IPS-20b (cell line): ENCODE measurements around the gene IL37.

Experiments
- H3K27ac ChIP-seq: one replicate; pipeline ENCODE4 v1.5.1; 2013; ENCODE audit warnings: low read length
- H3K27me3 ChIP-seq: 2 replicates; pipeline ENCODE4 v1.6.1; 2013; ENCODE audit warnings: mild to moderate bottlenecking, low read length, inconsistent platforms; ENCODE audit not compliant: insufficient read depth
- H3K36me3 ChIP-seq: 2 replicates; pipeline ENCODE4 v1.6.1; 2013; ENCODE audit warnings: low read depth, mild to moderate bottlenecking, inconsistent platforms, low read length, moderate library complexity; ENCODE audit not compliant: insufficient read depth
- H3K4me1 ChIP-seq: 2 replicates; pipeline ENCODE4 v1.6.1; 2013; ENCODE audit warnings: mild to moderate bottlenecking, control low read depth, inconsistent platforms, low read length, moderate library complexity; ENCODE audit not compliant: insufficient read depth
- H3K4me3 ChIP-seq: 2 replicates; pipeline ENCODE4 v1.5.1; 2013; ENCODE audit warnings: mild to moderate bottlenecking, low read length, inconsistent platforms
- H3K9ac ChIP-seq: 2 replicates; pipeline ENCODE4 v1.6.1; 2013; ENCODE audit warnings: low read depth, mild to moderate bottlenecking, inconsistent platforms, low read length, moderate library complexity
- H3K9me3 ChIP-seq: 2 replicates; pipeline ENCODE4 v1.6.1; 2013; ENCODE audit warnings: mild to moderate bottlenecking, low read depth, low read length, inconsistent platforms; ENCODE audit not compliant: insufficient read depth

The IL37 gene

GRCh38 chr2:112916145-112916571 is 5.2 kb downstream of the IL37 start:
- Histone ChIP-seq H3K27me3 (no peaks in the 10 kb centered on the region), H3K4me3 (no peak overlapping the region), H3K9me3 (peaks cover 7% of the 10 kb centered on the region; the same call in 1 of the 2 replicates), H3K27ac (no peak overlapping the region), H3K9ac (no peak overlapping the region), H3K4me1 (no peaks in the 10 kb centered on the region), H3K36me3 (no peaks in the 10 kb centered on the region)

GRCh38 chr2:112916625-112917247 is 5.8 kb downstream of the IL37 start:
- Histone ChIP-seq H3K4me1 (no peaks in the 10 kb centered on the region), H3K27ac (no peak overlapping the region), H3K36me3 (no peaks in the 10 kb centered on the region), H3K27me3 (no peaks in the 10 kb centered on the region), H3K9me3 (peaks cover 7% of the 10 kb centered on the region; the same call in 1 of the 2 replicates), H3K4me3 (no peak overlapping the region), H3K9ac (no peak overlapping the region)

GRCh38 chr2:112917856-112918255 is 6.9 kb downstream of the IL37 start:
- Histone ChIP-seq H3K9ac (no peak overlapping the region), H3K9me3 (peaks cover 7% of the 10 kb centered on the region; the same call in 1 of the 2 replicates), H3K4me3 (no peak overlapping the region), H3K27ac (no peak overlapping the region), H3K36me3 (no peaks in the 10 kb centered on the region), H3K27me3 (no peaks in the 10 kb centered on the region), H3K4me1 (no peaks in the 10 kb centered on the region)

- Histone ChIP-seq H3K27me3 (no peaks in the 10 kb centered on the region), H3K4me3 (no peak overlapping the region), H3K27ac (no peak overlapping the region)
Observed at GRCh38 chr2:112918256-112918655, 7.3 kb downstream of the IL37 start.

GRCh38 chr2:112919086-112919485 is 8.1 kb downstream of the IL37 start:
- Histone ChIP-seq H3K9ac (no peak overlapping the region), H3K4me1 (no peaks in the 10 kb centered on the region), H3K36me3 (no peaks in the 10 kb centered on the region)

More at GRCh38 chr2:112918256-112918655, 7.3 kb downstream of the IL37 start:
- H3K36me3 ChIP-seq, result no peaks in the 10 kb centered on the region
- no peaks in the 10 kb centered on the region for H3K4me1 ChIP-seq
- H3K9ac ChIP-seq, result no peak overlapping the region
- peaks cover 7% of the 10 kb centered on the region; the same call in 1 of the 2 replicates for H3K9me3 ChIP-seq

GRCh38 chr2:112920923-112921532 is 10.1 kb downstream of the IL37 start:
- Histone ChIP-seq H3K9ac (no peak overlapping the region), H3K36me3 (no peaks in the 10 kb centered on the region), H3K27ac (no peak overlapping the region), H3K9me3 (peaks cover 7% of the 10 kb centered on the region; the same call in 1 of the 2 replicates), H3K4me3 (no peak overlapping the region), H3K4me1 (no peaks in the 10 kb centered on the region), H3K27me3 (no peaks in the 10 kb centered on the region)

More at GRCh38 chr2:112919086-112919485, 8.1 kb downstream of the IL37 start:
- Histone ChIP-seq H3K9me3 (peaks cover 7% of the 10 kb centered on the region; the same call in 1 of the 2 replicates), H3K4me3 (no peak overlapping the region), H3K27ac (no peak overlapping the region), H3K27me3 (no peaks in the 10 kb centered on the region)

GRCh38 chr2:112921982-112922381 is 11.0 kb downstream of the IL37 start:
- no peak overlapping the region for H3K27ac ChIP-seq
- H3K4me3 ChIP-seq, result no peak overlapping the region
- H3K9me3 ChIP-seq, result peaks cover 7% of the 10 kb centered on the region; the same call in 1 of the 2 replicates
- no peaks in the 10 kb centered on the region for H3K4me1 ChIP-seq
- no peaks in the 10 kb centered on the region for H3K36me3 ChIP-seq
- H3K9ac ChIP-seq, result no peak overlapping the region
- H3K27me3 ChIP-seq, result no peaks in the 10 kb centered on the region

GRCh38 chr2:112923237-112923966 is 12.4 kb downstream of the IL37 start:
- Histone ChIP-seq H3K27ac (no peak overlapping the region), H3K36me3 (no peaks in the 10 kb centered on the region), H3K27me3 (no peaks in the 10 kb centered on the region), H3K4me3 (no peak overlapping the region), H3K9me3 (peaks cover 7% of the 10 kb centered on the region; the same call in 1 of the 2 replicates), H3K9ac (no peak overlapping the region), H3K4me1 (no peaks in the 10 kb centered on the region)

- Histone ChIP-seq H3K9ac (no peak overlapping the region), H3K27ac (no peak overlapping the region), H3K27me3 (no peaks in the 10 kb centered on the region), H3K36me3 (no peaks in the 10 kb centered on the region), H3K4me3 (no peak overlapping the region), H3K4me1 (no peaks in the 10 kb centered on the region), H3K9me3 (peaks cover 7% of the 10 kb centered on the region; the same call in 1 of the 2 replicates)
Observed at GRCh38 chr2:112923967-112924338, 13.0 kb downstream of the IL37 start.

- Histone ChIP-seq H3K27me3 (no peaks in the 10 kb centered on the region), H3K9me3 (peaks cover 7% of the 10 kb centered on the region; the same call in 1 of the 2 replicates), H3K4me1 (no peaks in the 10 kb centered on the region), H3K36me3 (no peaks in the 10 kb centered on the region), H3K27ac (no peak overlapping the region), H3K4me3 (no peak overlapping the region), H3K9ac (no peak overlapping the region)
Observed at GRCh38 chr2:112924360-112924759, 13.4 kb downstream of the IL37 start.

- H3K4me1 ChIP-seq, result no peaks in the 10 kb centered on the region
- no peak overlapping the region for H3K27ac ChIP-seq
- no peak overlapping the region for H3K4me3 ChIP-seq
- H3K36me3 ChIP-seq, result no peaks in the 10 kb centered on the region
- H3K27me3 ChIP-seq, result no peaks in the 10 kb centered on the region
- peaks cover 2% of the 10 kb centered on the region; the same call in 1 of the 2 replicates for H3K9me3 ChIP-seq
- no peak overlapping the region for H3K9ac ChIP-seq
Observed at GRCh38 chr2:112924821-112925220, 13.9 kb downstream of the IL37 start.
